Kidney capillary endothelial cell (primary cell): Measurements from ENCODE around the gene KCNQ1OT1.

Experiments used
- DNase-seq: peaks from one replicate; pipeline ENCODE4 v3.0.0-alpha.2; 2018; ENCODE audit warnings: low spot score

Gene KCNQ1OT1

GRCh38 chr11:2581931-2582350 lies 117.9 kb downstream of the KCNQ1OT1 start:
- no peak for DNase-seq

DNA sequence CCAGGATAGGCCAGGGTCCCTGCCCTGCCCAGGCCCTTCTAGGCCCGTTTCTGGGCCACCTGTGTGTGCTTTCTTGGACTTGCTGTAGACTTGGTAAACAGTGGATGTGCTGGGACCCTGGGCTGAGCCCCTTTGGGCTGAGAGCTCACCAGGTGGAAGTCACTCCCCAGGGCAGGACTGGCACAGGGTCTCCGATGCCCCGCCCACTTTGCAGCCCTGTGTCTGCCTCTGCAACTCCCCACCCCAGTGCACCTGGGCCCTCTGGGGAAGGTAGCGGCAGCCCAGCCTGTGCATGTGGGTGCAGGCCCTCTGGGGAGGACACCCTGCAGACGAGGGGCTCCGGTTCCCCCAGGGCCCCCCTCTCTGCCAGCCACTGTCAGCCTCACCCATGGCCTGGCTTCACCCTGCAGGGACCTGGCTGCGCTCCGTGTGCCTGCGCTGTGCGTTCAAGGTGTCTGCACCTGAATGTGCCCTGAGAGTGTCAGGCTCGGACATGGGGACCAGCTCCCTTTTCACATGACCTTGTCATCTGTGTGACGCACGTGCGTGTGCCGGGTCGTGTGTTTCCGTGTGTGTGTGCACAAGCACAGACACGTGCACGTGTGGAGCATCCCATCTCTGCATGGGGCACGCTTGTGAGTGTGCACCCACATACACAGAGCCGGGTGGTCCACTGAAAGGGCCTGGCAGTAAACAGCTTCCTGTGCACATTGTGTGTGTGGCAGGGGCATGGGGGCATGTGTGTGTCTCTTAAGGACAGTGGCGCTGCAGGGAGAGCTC lies 118.5 kb downstream of the KCNQ1OT1 start:
- DNase-seq: no peak

- DNase-seq: no peak
Observed at GRCh38 chr11:2580571-2581001, 119.2 kb downstream of the KCNQ1OT1 start.

GRCh38 chr11:2580061-2580421 lies 119.8 kb downstream of the KCNQ1OT1 start:
- DNase-seq: no peak

GRCh38 chr11:2579315-2580060 lies 120.3 kb downstream of the KCNQ1OT1 start:
- DNase-seq: no peak

GRCh38 chr11:2578929-2579270 lies 120.9 kb downstream of the KCNQ1OT1 start:
- no peak for DNase-seq

- DNase-seq: no peak
Observed at GRCh38 chr11:2577991-2578928, 121.5 kb downstream of the KCNQ1OT1 start.

- no peak for DNase-seq
Observed at GRCh38 chr11:2577031-2577990, 122.5 kb downstream of the KCNQ1OT1 start.

DNA sequence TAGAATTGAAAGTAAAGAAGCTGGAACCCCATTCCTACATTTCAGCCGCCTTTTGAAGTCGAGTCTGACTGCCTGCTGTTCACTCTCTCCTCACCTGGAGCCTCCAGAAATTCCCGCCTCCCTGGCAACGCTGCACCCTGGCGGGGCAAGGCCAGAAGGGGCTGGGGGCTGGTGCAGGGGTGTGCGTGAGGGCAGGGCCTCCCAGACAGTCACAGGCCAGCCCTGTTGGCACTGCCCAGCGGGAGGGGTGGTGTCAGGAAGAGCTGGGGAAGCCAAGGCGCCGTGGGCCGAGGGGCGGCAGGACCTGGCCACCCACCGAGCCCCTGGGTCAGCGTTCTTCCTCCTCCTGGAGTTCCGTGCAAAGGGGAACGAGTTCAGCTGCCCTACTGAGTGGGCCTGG lies 123.2 kb downstream of the KCNQ1OT1 start:
- DNase-seq: no peak

- no peak for DNase-seq
Observed at GRCh38 chr11:2576111-2576510, 123.7 kb downstream of the KCNQ1OT1 start.

- DNase-seq: no peak
Observed at GRCh38 chr11:2575591-2576051, 124.2 kb downstream of the KCNQ1OT1 start.

DNA sequence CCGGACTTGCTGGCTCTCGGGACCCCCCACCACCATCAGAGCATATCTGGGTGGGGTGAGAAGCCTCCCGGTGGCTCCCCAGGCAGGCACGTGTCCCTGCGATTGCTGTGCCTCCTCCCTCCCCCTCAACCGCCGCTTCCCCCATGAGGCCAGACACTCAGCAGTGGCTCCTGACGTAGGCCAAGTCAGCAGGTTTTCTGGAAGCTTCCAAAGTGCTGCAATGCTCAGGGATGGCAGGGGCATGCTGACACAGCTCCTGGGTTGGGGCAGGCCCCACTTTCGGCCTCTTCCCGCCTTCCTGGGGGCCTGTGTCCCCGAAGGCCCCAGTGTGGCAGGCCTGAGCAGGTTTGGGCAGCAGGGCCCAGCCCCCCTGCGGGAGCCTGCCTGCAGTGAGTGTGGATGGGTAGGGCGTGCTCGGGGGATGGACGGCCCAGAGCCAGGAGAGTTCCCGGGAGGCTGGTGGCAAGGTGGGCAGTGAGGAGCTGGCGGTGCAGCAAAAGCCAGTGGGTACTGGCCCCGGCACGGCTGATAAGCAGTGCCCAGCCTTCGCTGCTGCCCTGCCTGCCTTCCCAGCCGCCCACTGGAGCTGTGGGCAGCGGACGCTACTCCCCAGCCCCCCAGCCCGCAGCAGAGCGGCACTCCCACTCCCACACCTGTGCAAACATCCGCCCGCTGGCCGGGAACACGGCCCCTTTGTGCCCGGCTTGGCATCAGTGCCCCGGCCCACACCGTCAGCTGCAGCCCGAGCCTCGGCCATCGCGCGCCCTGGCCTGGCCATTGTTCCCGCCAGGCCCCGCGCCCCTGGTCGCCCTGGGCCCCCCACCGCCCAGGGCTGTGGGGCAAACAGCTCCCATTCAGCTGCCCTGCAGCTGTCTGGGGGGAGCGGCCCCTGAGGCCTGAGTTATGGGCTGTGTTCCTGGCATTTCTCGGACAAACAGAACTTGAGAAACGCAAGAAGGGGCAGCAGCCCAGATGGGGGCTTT lies 125.0 kb downstream of the KCNQ1OT1 start:
- no peak for DNase-seq

GRCh38 chr11:2574043-2574552 lies 125.7 kb downstream of the KCNQ1OT1 start:
- no peak for DNase-seq

- no peak for DNase-seq
Observed at GRCh38 chr11:2573240-2574042, 126.4 kb downstream of the KCNQ1OT1 start.

DNA sequence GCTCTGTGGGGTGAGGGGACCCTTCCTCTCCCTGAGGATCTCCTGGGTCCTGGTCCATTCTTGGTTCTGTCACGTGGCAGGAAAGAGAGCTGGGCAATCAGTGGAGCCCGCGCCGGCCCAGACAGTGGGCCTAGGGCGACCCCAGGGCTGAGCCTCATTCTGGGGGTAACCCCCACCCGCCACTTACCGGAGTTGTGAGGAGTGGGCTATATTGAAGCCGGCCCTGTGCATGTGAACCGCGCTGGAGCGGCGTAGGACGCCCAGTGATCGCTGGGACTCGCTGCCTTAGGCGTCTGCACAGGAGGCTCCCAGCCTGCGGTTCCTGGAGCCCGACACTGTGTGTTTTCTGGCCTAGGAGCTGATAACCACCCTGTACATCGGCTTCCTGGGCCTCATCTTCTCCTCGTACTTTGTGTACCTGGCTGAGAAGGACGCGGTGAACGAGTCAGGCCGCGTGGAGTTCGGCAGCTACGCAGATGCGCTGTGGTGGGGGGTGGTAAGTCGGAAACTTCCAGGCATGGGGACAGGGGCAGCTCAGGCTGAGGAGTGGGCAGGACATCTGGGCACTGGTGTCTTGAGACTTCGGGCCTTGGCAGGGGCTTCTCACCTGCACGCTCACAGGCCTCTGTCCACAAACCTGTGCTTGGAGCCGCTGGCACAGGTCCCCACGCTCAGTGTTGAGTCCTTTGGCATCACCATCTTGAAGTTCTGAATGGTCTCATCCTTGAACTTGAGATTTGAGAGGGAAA lies 127.1 kb downstream of the KCNQ1OT1 start:
- DNase-seq: no peak

- no peak for DNase-seq
Observed at GRCh38 chr11:2571598-2572281, 128.1 kb downstream of the KCNQ1OT1 start.

DNA sequence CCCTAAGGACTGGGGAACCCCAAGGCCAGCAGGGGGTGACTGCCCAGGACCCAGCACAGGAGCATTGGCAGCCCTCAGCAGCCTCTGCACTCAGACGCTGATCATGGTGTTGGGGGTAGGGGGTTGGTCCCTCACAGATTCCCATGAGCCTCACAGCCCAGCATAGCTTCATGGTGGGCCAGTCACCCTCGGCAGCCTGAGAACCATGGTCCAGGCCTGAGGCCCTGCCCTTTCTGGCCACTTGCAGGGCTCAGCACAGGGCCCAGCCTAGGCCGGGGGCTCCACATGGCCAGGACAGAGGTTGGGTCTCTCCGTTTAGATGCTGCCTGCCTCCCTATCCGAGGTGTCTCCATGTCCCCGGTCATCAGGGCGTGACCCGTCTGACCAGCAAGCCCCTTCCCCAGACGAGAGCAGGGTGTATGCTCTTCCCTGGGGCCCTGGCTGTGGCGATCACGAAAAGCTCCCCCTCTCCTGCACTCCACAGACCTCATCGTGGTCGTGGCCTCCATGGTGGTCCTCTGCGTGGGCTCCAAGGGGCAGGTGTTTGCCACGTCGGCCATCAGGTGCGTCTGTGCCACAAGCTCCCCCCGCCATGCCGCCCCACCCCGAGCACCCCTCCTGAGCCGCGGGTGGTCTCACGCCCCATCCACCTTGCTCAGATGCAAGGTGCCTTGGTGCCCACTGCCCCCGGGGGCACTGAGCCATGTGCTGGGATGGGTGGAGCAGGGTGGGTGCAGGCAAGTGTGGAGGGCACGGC lies 128.8 kb downstream of the KCNQ1OT1 start:
- no peak for DNase-seq
